Spleen (tissue), 11 donors: ENCODE data around the gene CREB1. TPM values are rescaled to one million over a fixed set of nuclear protein-coding genes. Genes with fewer than 3 reads are reported as not detected.

ENCODE experiments used
- DNase-seq: peaks from one replicate; pipeline ENCODE4 v3.0.0-alpha.2; 2020
- H3K27ac ChIP-seq, 8 donors: fragments of 200-600 bp; sonication (generic) in 7 of 8; 1 replicate in 4 of 8; 2 replicates in 4 of 8; pipeline versions ENCODE4 v1.5.0 to v1.8.0; 2016 to 2021; ENCODE audit warnings: inconsistent platforms in 4 of 8, mild to moderate bottlenecking in 4 of 8, moderate library complexity in 1 of 8
- H3K27me3 ChIP-seq, 7 donors: fragments of 200-600 bp; sonication (generic) in 6 of 7; replicated peaks in 1 of 7; 1 replicate in 4 of 7; 2 replicates in 3 of 7; pipeline versions ENCODE4 v1.5.0 to v1.8.0; 2016 to 2021; ENCODE audit warnings: inconsistent platforms in 3 of 7, mild to moderate bottlenecking in 1 of 7
- H3K36me3 ChIP-seq, 6 donors: fragments of 200-600 bp; sonication (generic) in 5 of 6; 1 replicate in 4 of 6; 2 replicates in 2 of 6; pipeline versions ENCODE4 v1.5.0 to v1.8.0; 2016 to 2021; ENCODE audit warnings: inconsistent platforms in 2 of 6
- H3K4me1 ChIP-seq, 6 donors: fragments of 200-600 bp; sonication (generic) in 5 of 6; 1 replicate in 3 of 6; 2 replicates in 3 of 6; pipeline versions ENCODE4 v1.5.0 to v1.8.0; 2016 to 2021; ENCODE audit warnings: inconsistent platforms in 3 of 6
- H3K4me3 ChIP-seq, 8 donors: fragments of 200-600 bp; sonication (generic) in 7 of 8; 1 replicate in 4 of 8; 2 replicates in 4 of 8; pipeline versions ENCODE4 v1.5.0 to v1.8.0; 2016 to 2021; ENCODE audit warnings: inconsistent platforms in 4 of 8, mild to moderate bottlenecking in 4 of 8, moderate library complexity in 2 of 8
- H3K9me3 ChIP-seq, 8 donors: fragments of 200-600 bp; sonication (generic) in 7 of 8; 1 replicate in 4 of 8; 2 replicates in 4 of 8; pipeline versions ENCODE4 v1.5.0 to v1.8.0; 2016 to 2021; ENCODE audit warnings: inconsistent platforms in 4 of 8
- POLR2A ChIP-seq, 3 donors: fragments of 450-650 bp; IDR thresholded peaks; one replicate each; pipeline ENCODE4 v1.5.1; 2017; ENCODE audit warnings: antibody characterized with exemption in 3 of 3, mild to moderate bottlenecking in 1 of 3
- POLR2AphosphoS5 ChIP-seq, 3 donors: sonication (generic); formaldehyde crosslinking; IDR thresholded peaks; one replicate each; pipeline ENCODE4 v1.5.1; 2017; ENCODE audit warnings: antibody characterized with exemption in 3 of 3
- WGBS, 5 donors: extraction: QIAGEN DNeasy Blood & Tissue Kit in 3 of 5; methylation state at CpG; one replicate each; pipeline versions ENCODE4 v1.1.5 to v1.1.7; 2013 to 2018; 5-methylcytosine and 5-hydroxymethylcytosine counted together
- intact Hi-C: fragments of 100-400 bp; cut with DNase I; formaldehyde crosslinking; loops from one replicate; pipeline ENCODE4 v1.15.0; 2023; ENCODE audit warnings: low total_unique reads
- polyA plus RNA-seq, 3 donors: library from polyadenylated mRNA; stranded (reverse); fragments of 200-250 nt; gene quantifications; one replicate each; pipeline ENCODE4 v1.2.1, GENCODE V29; 2013
- total RNA-seq, 7 donors: library from RNA; depleted of rRNA in 3 of 7; stranded (reverse); fragments of >200 nt in 3 of 7; fragmentation: NEBNext Ultra II Directional in 4 of 7; extraction: Animal tissue kit (Norgen Biotek cat#: 25700) in 4 of 7; gene quantifications; one replicate each; pipeline versions ENCODE4 v1.1.0 to v1.2.1, GENCODE V29; 2016 to 2021
- TF ChIP-seq, protein P1 (sequence below), 11 experiments: fragments of 200-600 bp in 7 of 11; fragments of 450-650 bp in 4 of 11; sonication (generic) in 4 of 11; IDR thresholded peaks in 8 of 11; conservative IDR thresholded peaks in 3 of 11; 1 replicate in 7 of 11; 2 replicates in 4 of 11; pipeline versions ENCODE4 v1.4.0 to v1.8.0; 2016 to 2021; ENCODE audit warnings: antibody characterized with exemption in 11 of 11, inconsistent platforms in 4 of 11, mild to moderate bottlenecking in 1 of 11
- donor health status: healthy with polysubstance abuse.
- donor health status: DM: no; HTN: no; CAD: no; lungs with moderate emphysema.
- donor health status: DM: no; HTN: no; CAD: no.
- donor health status: Bipolar disorder and iron deficiency.
- donor health status: healthy.
- donor health status: DM: no; HTN: no; CAD: no.
- donor health status: DM: yes; HTN: yes; CAD: no.

Gene CREB1
- total and polyA plus RNA-seq, 10 donors = 8.4 to 94.7 (median 78.7) TPM

DNA sequence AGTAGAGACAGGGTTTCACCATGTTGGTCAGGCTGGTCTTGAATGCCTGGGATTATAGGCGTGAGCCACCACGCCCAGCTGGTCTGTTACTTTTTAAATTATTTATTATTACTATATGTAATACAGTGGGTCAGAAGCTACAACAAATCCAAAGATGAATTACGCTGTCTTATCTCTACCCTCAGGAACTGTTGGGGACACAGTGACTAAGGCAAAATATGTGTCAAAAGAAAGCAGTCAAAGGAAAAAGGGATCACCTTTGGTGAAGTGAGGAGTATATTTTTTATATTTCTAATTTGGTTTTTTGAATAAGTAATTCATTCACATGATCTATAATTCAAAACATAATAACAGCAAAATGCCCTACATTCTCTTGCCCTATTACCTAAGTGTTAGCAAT, 4.7 kb downstream of the CREB1 start:
- Histone ChIP-seq H3K4me3 (peak overlapping the region in 1 of 8 donors; percentile 10), H3K27me3 (no peaks in the 10 kb centered on the region), H3K36me3 (no peaks in the 10 kb centered on the region), H3K4me1 (peaks cover 38 to 85% (median 68%) of the 10 kb centered on the region in 6 donors), H3K27ac (peak overlapping the region in 7 of 8 donors; percentile 3 to 100 (median 99)), H3K9me3 (no peaks in the 10 kb centered on the region)
- TF ChIP-seq POLR2AphosphoS5 (IDR thresholded peaks at IDR 0.05) = no peak
- TF ChIP-seq, protein P1, sequence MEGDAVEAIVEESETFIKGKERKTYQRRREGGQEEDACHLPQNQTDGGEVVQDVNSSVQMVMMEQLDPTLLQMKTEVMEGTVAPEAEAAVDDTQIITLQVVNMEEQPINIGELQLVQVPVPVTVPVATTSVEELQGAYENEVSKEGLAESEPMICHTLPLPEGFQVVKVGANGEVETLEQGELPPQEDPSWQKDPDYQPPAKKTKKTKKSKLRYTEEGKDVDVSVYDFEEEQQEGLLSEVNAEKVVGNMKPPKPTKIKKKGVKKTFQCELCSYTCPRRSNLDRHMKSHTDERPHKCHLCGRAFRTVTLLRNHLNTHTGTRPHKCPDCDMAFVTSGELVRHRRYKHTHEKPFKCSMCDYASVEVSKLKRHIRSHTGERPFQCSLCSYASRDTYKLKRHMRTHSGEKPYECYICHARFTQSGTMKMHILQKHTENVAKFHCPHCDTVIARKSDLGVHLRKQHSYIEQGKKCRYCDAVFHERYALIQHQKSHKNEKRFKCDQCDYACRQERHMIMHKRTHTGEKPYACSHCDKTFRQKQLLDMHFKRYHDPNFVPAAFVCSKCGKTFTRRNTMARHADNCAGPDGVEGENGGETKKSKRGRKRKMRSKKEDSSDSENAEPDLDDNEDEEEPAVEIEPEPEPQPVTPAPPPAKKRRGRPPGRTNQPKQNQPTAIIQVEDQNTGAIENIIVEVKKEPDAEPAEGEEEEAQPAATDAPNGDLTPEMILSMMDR (IDR thresholded peaks at IDR 0.05 in 8 of 11, conservative IDR thresholded peaks at IDR 0.05 in 3 of 11) = no peak
- DNase-seq = no peak
- intact Hi-C loops = loop anchor here (10.0 kb wide), 2 partner anchors 70 to 180 kb away; partner anchors contain the start of gene CCNYL1
- WGBS, 5 donors = 79 to 91% (median 87%) methylated on average over 3 of the region's 3 CpGs

DNA sequence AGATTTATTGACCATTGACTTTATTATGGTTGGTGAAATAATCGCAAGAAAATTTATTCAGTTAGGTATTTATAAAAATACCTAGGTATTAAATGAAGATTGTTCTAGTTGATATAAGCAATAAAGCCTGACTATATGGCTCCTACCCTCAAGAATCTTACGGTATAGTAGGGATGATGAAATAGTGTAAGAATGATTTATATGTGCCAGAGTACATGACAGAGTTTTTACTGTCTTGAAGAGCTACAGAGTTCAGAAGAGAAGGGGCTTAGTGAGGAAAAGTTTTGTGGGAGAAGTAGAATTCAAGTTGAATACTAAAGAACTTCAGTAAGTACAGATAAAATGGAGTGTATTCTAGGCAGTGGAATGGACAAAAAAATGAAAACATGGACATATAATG, 9.7 kb downstream of the CREB1 start:
- H3K27me3 ChIP-seq = no peaks in the 10 kb centered on the region
- intact Hi-C loops = loop anchor here (10.0 kb wide), 2 partner anchors 65 to 175 kb away; partner anchors contain the start of gene CCNYL1
- H3K36me3 ChIP-seq = peaks cover 0 to 5% (median 0%) of the 10 kb centered on the region in 6 donors
- no peak overlapping the region for H3K4me3 ChIP-seq
- H3K27ac ChIP-seq = no peak overlapping the region
- H3K4me1 ChIP-seq = peaks cover 9 to 98% (median 62%) of the 10 kb centered on the region in 6 donors
- no peaks in the 10 kb centered on the region for H3K9me3 ChIP-seq
- DNase-seq = no peak
- WGBS, 5 donors = 85 to 96% (median 87%) methylated on average over 2 of the region's 2 CpGs
- TF ChIP-seq POLR2AphosphoS5 (IDR thresholded peaks at IDR 0.05) (no peak), POLR2A (IDR thresholded peaks at IDR 0.05) (no peak)
- TF ChIP-seq, protein P1 (IDR thresholded peaks at IDR 0.05 in 8 of 11, conservative IDR thresholded peaks at IDR 0.05 in 3 of 11) = no peak

DNA sequence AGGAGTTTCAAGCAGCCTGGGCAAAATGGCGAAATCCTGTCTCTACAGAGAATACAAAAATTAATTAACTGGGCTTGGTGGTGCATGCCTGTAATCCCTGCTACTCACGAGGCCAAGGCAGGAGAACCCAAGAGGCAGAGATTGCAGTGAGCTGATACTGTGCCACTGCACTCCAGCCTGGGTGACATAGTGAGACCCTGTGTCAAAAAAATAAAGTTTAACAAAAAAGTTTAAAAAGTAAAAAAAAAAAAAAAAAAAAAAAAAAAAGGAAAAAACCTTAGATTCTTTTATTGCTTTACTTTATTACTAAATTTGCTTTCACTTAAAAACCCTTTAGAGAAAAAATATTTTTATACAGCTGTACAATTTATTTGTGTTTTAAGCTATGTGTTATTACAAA, 10.7 kb downstream of the CREB1 start:
- TF ChIP-seq POLR2AphosphoS5 (IDR thresholded peaks at IDR 0.05) (no peak), POLR2A (IDR thresholded peaks at IDR 0.05) (no peak)
- TF ChIP-seq, protein P1 (IDR thresholded peaks at IDR 0.05 in 8 of 11, conservative IDR thresholded peaks at IDR 0.05 in 3 of 11) = no peak
- Histone ChIP-seq H3K27me3 (no peaks in the 10 kb centered on the region), H3K9me3 (no peaks in the 10 kb centered on the region), H3K36me3 (peaks cover 0 to 5% (median 0%) of the 10 kb centered on the region in 6 donors), H3K27ac (no peak overlapping the region), H3K4me3 (no peak overlapping the region), H3K4me1 (peaks cover 0 to 96% (median 52%) of the 10 kb centered on the region in 6 donors)
- WGBS, 5 donors = 50 to 96% (median 91%) methylated on average over 2 of the region's 2 CpGs
- DNase-seq = no peak
- intact Hi-C loops = no loop called here

DNA sequence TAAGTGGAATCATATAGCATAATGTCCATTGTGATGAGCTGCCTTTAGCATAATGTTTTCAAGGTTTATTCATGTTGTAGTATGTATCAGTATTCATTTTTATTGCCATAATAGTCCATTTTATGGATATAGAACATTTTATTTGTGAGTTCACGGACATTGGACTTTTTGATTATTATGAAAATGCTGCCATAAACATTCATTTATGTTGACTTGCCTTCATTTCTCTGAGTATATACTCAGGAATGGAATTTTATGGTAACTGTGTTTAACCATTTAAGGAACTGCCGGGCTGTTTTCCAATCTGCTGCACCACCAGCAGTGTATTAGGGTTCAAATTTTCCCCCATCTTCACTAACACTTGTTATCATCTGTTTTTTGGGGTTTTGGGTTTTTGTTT, 12.2 kb downstream of the CREB1 start:
- TF ChIP-seq POLR2A (IDR thresholded peaks at IDR 0.05) (no peak), POLR2AphosphoS5 (IDR thresholded peaks at IDR 0.05) (no peak)
- TF ChIP-seq, protein P1 (IDR thresholded peaks at IDR 0.05 in 8 of 11, conservative IDR thresholded peaks at IDR 0.05 in 3 of 11) = no peak
- Histone ChIP-seq H3K36me3 (peaks cover 0 to 5% (median 0%) of the 10 kb centered on the region in 6 donors), H3K4me3 (no peak overlapping the region), H3K27me3 (no peaks in the 10 kb centered on the region), H3K4me1 (peaks cover 0 to 92% (median 44%) of the 10 kb centered on the region in 6 donors), H3K9me3 (no peaks in the 10 kb centered on the region), H3K27ac (no peak overlapping the region)
- WGBS, 5 donors = 96 to 100% (median 99%) methylated on average over 2 of the region's 2 CpGs
- intact Hi-C loops = no loop called here
- DNase-seq = no peak
